Mesodermal cell (in vitro differentiated cells): ENCODE results near the gene FANCC.

ENCODE experiments used
- H3K27ac ChIP-seq: 2 replicates; pipeline ENCODE4 v1.7.0; 2013; ENCODE audit warnings: mild to moderate bottlenecking, low read depth, low read length, moderate library complexity; ENCODE audit not compliant: severe bottlenecking
- H3K36me3 ChIP-seq: 2 replicates; pipeline ENCODE4 v1.7.1; 2013; ENCODE audit warnings: mild to moderate bottlenecking, low read length, moderate library complexity; ENCODE audit not compliant: control insufficient read depth, insufficient read depth
- H3K4me1 ChIP-seq: one replicate; pipeline ENCODE4 v1.7.1; 2013; ENCODE audit warnings: mild to moderate bottlenecking, low read length; ENCODE audit not compliant: insufficient read depth, control insufficient read depth, poor library complexity, severe bottlenecking
- H3K4me3 ChIP-seq: 2 replicates; pipeline ENCODE4 v1.7.0; 2013; ENCODE audit warnings: low read length, control low read depth, mild to moderate bottlenecking; ENCODE audit not compliant: insufficient read depth, poor library complexity, severe bottlenecking; ENCODE audit errors: extremely low read depth
- H3K9me3 ChIP-seq: 2 replicates; pipeline ENCODE4 v1.7.1; 2013; ENCODE audit warnings: mild to moderate bottlenecking, low read length, moderate library complexity; ENCODE audit not compliant: control insufficient read depth
- WGBS, 2 experiments: methylation state at CpG; one replicate each; pipeline ENCODE4 v1.1.5; 2013; ENCODE audit warnings: missing lambda C conversion rate in 2 of 2; ENCODE audit not compliant: insufficient coverage in 2 of 2; 5-methylcytosine and 5-hydroxymethylcytosine counted together

FANCC gene

GRCh38 chr9:95107976-95108375, 209.5 kb downstream of the FANCC start:
- H3K4me3 ChIP-seq, result no peak overlapping the region
- no peaks in the 10 kb centered on the region for H3K9me3 ChIP-seq
- H3K36me3 ChIP-seq, result peaks cover 55% of the 10 kb centered on the region
- no peaks in the 10 kb centered on the region for H3K4me1 ChIP-seq
- 96 to 98% methylated on average over 11 to 12 of the region's 14 CpGs for WGBS, 2 experiments
- H3K27ac ChIP-seq, result no peak overlapping the region

DNA sequence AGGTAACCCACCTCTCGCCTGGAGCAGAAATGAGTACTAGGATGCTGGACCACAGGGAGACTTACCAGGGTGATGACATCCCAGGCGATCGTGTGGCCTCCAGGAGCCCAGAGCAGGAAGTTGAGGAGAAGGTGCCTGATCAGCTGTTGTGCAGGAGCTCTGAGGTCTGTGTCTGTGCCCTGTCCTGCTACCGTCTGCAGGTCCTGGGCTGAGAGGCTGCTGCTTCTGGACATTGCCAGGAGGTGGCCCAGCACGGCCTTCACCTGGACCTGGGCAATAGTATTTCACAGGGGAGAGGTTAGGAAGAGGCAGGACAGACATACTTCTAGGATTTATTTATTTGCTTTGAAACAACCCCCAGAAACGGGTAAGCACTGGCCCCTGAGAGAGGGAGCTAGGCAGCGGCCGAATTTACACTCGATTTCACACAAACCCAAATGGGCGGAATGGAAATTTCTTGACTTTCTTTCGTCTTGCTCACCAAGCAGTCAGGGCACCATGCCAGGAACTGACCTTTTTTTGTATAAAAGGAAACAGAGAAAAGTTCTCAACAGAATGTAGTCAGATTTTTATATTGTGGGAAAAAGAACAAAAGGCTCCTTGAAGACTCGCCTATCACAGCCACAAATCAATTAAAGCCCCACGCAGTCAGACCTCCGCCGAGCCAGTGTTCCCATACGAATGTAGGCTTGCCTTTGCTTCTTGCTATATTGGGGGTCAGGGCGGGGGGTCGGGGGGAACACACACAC, 210.3 kb downstream of the FANCC start:
- peaks cover 53% of the 10 kb centered on the region for H3K36me3 ChIP-seq
- no peak overlapping the region for H3K27ac ChIP-seq
- WGBS, 2 experiments, result 87 to 96% methylated on average over 14 to 16 of the region's 18 CpGs
- H3K4me1 ChIP-seq, result no peaks in the 10 kb centered on the region
- no peak overlapping the region for H3K4me3 ChIP-seq
- no peaks in the 10 kb centered on the region for H3K9me3 ChIP-seq

DNA sequence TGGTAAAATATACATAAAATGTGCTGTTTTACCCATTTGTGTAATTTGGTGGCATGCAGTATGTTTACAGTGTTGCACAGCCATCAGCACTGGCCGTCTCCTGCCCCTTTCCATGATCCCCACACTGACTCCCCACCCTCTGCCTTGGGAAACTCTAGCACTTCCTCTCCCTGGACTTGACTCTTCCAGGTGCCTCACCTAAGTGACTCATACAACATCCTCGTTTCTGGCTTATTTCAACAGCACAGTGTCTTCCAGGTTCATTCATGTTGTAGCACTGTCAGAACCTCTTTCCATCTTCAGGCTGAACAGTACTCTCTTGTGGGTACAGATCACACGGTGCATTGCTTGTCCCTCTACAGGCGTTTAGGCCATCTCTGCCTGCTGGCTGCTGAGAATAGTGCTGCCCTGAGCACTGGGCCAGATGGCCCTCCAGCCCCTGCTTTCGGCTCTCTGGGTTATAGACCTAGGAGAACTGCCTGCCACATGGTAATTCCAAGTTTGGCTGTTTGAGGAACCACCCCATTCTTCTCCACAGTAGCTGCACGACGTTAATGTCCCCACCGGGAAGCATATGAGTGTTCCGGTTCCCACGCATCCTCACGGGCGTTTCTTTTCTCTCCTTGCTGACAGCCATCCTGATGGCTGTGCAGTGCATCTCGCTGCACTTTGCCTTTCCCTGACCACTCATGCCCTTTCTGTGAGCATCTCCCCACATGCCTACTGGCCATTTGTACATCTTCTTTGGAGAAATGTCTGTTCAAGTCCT, 211.8 kb downstream of the FANCC start:
- no peaks in the 10 kb centered on the region for H3K4me1 ChIP-seq
- H3K27ac ChIP-seq, result no peak overlapping the region
- no peak overlapping the region for H3K4me3 ChIP-seq
- H3K36me3 ChIP-seq, result peaks cover 52% of the 10 kb centered on the region
- H3K9me3 ChIP-seq, result no peaks in the 10 kb centered on the region
- WGBS, 2 experiments, result 91 to 95% methylated on average over 12 of the region's 13 CpGs

DNA sequence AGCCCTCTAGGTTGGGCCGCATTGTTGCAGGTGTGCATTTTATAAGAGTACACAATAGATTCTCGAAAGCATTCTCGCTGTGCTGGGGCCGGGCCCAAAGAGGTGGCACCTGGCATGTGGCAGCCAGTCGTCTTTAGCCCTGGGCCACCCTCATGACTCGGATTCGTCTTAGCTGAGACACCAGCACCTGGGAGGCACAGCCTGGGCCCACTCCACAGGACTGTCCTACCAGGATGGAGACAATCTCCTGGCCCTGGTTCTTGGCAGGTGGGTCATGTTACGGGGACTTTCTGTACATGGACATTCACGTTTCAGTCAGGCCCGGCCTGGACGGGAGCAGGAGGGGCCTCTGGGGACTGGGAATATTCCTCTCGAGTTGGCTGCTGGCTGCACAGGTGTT, 212.5 kb downstream of the FANCC start:
- H3K4me3 ChIP-seq, result no peak overlapping the region
- no peaks in the 10 kb centered on the region for H3K9me3 ChIP-seq
- H3K27ac ChIP-seq, result no peak overlapping the region
- peaks cover 56% of the 10 kb centered on the region for H3K36me3 ChIP-seq
- H3K4me1 ChIP-seq, result no peaks in the 10 kb centered on the region
- 93 to 95% methylated on average over 10 to 11 of the region's 12 CpGs for WGBS, 2 experiments

DNA sequence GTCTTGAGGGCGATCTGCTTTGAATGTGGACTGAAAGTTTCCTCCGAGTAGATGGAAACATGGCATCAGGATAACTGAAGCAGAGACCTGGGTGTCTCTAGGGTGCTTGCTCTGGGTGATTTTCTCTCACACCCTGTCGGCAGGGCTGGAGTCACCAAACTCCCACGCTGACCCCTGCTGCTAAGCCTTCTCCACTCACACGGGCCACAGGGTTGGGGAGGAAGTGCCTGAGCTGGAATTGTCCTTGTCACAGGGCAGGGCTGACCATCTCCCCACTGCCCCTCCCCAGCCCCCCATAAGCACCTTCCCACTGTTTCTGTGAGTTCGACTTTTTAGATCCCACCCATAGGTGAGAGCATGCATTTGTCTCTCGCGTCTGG, 212.9 kb downstream of the FANCC start:
- H3K27ac ChIP-seq, result no peak overlapping the region
- H3K4me1 ChIP-seq, result no peaks in the 10 kb centered on the region
- no peaks in the 10 kb centered on the region for H3K9me3 ChIP-seq
- WGBS, 2 experiments, result 93 to 98% methylated on average over 5 to 7 of the region's 8 CpGs
- no peak overlapping the region for H3K4me3 ChIP-seq
- peaks cover 56% of the 10 kb centered on the region for H3K36me3 ChIP-seq

- Histone ChIP-seq H3K4me3 (no peak overlapping the region), H3K4me1 (no peaks in the 10 kb centered on the region), H3K27ac (no peak overlapping the region), H3K36me3 (peaks cover 50% of the 10 kb centered on the region), H3K9me3 (no peaks in the 10 kb centered on the region)
- WGBS, 2 experiments, result 86 to 93% methylated on average over 17 to 18 of the region's 20 CpGs
These were observed 213.5 kb downstream of the FANCC start for GRCh38 chr9:95103871-95104580.

DNA sequence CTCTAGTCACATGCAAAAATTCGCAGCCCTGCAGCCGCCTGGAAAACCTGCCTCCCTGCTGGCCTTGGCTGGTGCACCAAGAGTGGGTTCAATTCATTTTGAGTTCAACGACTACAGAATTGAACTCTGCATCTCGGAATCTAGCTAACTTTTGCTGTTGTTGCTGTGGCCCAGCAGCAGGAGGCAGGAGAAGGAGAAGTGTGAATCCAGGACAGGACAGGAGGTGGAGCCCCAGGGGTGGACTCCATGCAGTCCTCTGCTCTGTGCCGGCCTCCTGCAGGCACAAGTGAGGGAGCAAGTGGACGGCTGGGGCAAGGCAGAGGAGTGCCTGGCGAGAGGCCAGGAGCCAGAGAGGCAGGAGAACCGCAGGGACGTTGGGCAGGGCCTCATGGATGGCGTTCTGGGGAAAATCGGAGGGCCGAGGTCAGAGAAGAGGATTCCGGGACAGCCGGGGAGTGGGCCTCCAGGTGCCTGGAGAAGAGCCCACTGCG, 214.2 kb downstream of the FANCC start:
- H3K4me1 ChIP-seq, result peaks cover 5% of the 10 kb centered on the region
- 81 to 91% methylated on average over 13 to 15 of the region's 15 CpGs for WGBS, 2 experiments
- H3K4me3 ChIP-seq, result no peak overlapping the region
- H3K27ac ChIP-seq, result no peak overlapping the region
- H3K36me3 ChIP-seq, result peaks cover 52% of the 10 kb centered on the region
- no peaks in the 10 kb centered on the region for H3K9me3 ChIP-seq

- no peak overlapping the region for H3K27ac ChIP-seq
- H3K36me3 ChIP-seq, result peaks cover 53% of the 10 kb centered on the region
- 89 to 93% methylated on average over 18 of the region's 18 CpGs for WGBS, 2 experiments
- no peak overlapping the region for H3K4me3 ChIP-seq
- peaks cover 8% of the 10 kb centered on the region for H3K4me1 ChIP-seq
- no peaks in the 10 kb centered on the region for H3K9me3 ChIP-seq
These were observed 214.9 kb downstream of the FANCC start for GRCh38 chr9:95102572-95102971.

DNA sequence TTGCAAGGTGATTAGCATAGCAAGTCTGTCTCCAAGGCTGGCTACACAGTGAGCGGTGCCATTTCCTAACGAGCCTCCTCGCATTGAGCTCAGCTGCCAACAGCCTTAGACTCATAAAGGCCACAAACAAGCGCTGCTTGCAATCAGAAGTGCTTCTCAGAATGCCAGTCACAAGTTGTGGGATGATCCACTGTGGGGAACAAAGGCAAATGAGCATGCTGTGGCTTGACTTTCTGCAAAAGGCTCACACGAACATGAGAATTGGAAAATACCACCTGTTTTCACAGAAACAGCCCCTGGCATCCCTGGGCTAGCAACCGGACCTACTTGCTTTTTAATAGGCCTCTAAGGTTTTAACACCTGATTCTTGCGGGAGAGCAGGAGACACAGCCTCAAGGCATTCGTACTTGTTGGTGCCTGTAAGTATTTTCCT, 215.5 kb downstream of the FANCC start:
- H3K4me1 ChIP-seq, result peaks cover 8% of the 10 kb centered on the region
- H3K9me3 ChIP-seq, result no peaks in the 10 kb centered on the region
- H3K36me3 ChIP-seq, result peaks cover 47% of the 10 kb centered on the region
- WGBS, 2 experiments, result 91 to 94% methylated on average over 8 of the region's 8 CpGs
- no peak overlapping the region for H3K4me3 ChIP-seq
- no peak overlapping the region for H3K27ac ChIP-seq

- H3K9me3 ChIP-seq, result no peaks in the 10 kb centered on the region
- H3K36me3 ChIP-seq, result peaks cover 45% of the 10 kb centered on the region
- peaks cover 8% of the 10 kb centered on the region for H3K4me1 ChIP-seq
- H3K4me3 ChIP-seq, result no peak overlapping the region
- no peak overlapping the region for H3K27ac ChIP-seq
- 95 to 98% methylated on average over 12 of the region's 12 CpGs for WGBS, 2 experiments
These were observed 216.2 kb downstream of the FANCC start for GRCh38 chr9:95101326-95101725.
